ENCODE measurements around the gene USP12.
"Not testable (repeated sequence)": the region's sequence is repeated elsewhere in the genome, so short reads cannot be mapped to it uniquely, and the experiment has no call there.

USP12 gene, protein sequence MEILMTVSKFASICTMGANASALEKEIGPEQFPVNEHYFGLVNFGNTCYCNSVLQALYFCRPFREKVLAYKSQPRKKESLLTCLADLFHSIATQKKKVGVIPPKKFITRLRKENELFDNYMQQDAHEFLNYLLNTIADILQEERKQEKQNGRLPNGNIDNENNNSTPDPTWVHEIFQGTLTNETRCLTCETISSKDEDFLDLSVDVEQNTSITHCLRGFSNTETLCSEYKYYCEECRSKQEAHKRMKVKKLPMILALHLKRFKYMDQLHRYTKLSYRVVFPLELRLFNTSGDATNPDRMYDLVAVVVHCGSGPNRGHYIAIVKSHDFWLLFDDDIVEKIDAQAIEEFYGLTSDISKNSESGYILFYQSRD

DNA sequence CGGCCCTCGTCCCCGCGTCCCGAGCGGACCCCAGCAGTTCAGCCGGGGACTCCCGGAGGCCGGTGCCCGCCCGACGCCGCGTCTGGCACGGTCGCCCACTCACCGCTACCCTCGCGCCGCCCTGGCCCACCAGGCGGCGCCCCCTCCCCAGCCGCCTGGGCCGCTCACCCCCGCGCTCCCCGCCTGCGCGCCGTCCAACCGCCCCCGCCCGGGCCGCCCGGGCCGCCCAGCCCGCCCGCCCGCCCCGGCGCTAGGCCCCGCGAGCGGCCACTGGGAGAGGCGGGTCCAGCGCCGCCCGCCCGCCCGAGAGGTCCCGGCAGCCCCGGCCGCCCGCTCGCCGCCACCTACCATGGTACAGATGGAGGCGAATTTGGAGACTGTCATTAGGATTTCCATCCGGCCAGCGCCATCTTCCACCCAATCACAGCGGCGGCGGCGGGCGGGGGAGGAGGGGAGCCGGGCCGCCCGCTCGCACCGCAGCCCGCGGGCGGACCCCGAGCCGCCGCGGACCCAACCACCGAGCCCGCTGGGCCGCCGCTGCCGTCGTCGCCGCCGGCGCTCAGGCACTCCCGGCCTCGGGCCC, at the start of gene USP12:
TSS of gene USP12 (minus strand) at position 568 of the 583 bp plus-strand sequence. CDS start at position 396, 172 bp downstream.
- in situ Hi-C loops (cut with MboI; ENCODE audit: low sequenced_read_pairs): no loop called here

DNA sequence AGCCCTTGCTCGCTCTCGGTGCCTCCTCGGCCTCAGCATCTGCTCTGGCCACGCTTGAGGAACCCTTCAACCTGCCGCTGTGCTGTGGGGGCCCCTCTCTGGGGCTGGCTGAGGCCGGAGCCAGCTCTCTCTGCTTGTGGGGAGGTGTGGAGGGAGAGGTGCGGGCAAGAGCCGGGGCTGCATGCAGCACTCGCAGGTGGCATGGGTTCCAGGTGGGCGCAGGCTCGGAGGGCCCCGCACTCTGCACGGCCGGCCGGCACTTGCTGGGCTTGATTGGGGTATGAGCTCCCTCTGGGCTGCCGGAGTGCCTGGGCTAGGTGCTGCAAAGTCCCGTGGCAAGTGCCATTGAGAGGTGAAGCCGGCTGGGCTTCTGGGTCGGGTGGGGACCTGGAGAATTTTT, 48.0 kb upstream of the USP12 start:
- in situ Hi-C loops (cut with MboI; ENCODE audit: low sequenced_read_pairs): no loop called here

DNA sequence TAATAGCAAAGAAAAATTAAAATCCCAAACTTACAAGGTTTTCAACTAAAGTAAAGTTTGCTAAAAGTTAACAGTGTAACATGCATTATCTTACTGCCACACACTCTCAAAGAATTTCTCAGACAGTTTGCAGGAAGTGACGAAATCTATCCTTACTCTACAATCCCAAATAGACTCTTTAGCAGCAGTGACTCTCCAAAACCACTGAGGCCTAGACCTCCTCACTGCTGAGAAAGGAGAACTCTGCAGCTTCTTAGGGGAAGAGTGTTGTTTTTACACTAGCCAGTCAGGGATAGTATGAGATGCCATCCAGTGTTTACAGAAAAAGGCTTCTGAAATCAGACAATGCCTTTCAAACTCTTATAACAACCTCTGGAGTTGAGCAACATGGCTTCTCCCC, 47.2 kb upstream of the USP12 start:
- in situ Hi-C loops (cut with MboI; ENCODE audit: low sequenced_read_pairs): not testable (repeated sequence)

DNA sequence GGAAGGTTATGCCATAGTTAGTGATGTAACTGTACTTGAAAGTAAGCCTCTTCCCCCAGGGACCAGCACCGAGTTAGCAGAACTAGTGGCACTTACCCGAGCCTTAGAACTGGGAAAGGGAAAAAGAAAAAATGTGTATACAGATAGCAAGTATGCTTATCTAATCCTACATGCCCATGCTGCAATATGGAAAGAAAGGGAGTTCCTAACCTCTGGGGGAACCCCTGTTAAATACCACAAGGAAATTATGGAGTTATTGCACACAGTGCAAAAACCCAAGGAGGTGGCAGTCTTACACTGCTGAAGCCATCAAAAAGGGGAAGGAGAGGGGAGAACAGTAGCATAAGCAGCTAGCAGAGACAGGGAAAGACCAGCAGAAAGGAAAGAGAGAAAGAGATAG, 46.2 kb upstream of the USP12 start:
- in situ Hi-C loops (cut with MboI; ENCODE audit: low sequenced_read_pairs): not testable (repeated sequence)

DNA sequence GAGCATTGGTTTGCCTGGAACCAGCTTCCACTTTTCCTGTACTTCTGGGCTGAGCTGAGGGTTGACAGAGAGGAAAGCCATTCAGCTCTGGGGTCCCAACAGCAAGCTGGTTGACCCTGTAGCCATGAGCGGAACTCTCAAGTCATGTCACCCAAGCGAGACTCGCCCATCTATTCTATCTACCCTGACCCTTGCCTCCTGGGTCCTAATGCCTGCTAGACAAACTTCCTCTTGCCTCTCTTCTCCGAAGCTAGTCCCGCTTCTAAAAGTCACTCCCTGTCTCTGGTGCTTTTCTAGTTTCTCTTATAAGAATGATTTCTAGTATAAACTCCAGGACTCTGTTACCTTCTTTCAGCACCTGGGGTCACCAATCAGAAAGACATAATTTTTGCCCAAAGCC, 41.8 kb upstream of the USP12 start:
- in situ Hi-C loops (cut with MboI; ENCODE audit: low sequenced_read_pairs): not testable (repeated sequence)

DNA sequence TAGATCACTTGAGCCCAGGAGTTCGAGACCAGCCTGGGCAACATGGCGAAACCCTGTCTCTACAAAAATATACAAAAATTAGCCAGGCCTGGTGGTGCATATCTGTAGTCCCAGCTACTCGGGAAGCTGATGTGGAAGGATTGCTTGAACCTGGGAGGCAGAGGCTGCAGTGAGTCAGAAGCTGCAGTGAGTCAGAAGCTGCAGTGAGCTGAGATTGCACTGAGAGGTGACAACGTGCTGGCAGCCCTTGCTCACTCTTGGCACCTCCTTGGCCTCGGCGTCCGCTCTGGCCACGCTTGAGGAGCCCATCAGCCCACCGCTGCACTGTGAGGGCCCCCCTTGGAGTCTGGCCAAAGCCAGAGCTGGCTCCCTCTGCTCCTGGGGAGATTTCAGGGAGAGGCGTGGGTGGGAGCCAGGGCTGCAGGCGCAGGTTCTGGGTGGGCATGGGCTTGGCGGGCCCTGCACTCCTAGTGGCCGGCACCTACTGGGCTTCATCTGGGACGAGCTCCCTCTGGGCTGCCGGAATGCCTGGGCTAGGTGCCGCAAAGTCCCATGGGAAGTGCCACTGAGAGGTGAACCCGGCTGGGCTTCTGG, 40.3 kb upstream of the USP12 start:
- in situ Hi-C loops (cut with MboI; ENCODE audit: low sequenced_read_pairs): no loop called here

DNA sequence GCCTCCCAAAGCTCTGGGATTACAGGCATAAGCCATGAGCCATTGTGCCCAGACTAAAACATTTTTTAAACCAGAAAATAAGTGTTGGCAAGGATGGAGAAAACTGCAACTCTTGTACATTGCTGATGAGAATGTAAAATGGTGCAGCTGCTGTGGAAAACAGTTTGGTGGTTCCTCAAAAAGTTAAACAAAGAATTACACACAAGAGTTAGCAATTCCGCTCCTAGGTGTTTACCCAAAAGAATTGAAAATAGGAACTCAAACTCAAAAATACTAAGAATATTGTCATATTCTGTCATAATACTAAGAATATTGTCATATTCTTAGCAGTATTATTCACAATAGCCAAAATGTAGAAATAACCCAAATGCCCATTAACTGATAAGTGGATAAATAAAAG, 39.7 kb upstream of the USP12 start:
- in situ Hi-C loops (cut with MboI; ENCODE audit: low sequenced_read_pairs): no loop called here

DNA sequence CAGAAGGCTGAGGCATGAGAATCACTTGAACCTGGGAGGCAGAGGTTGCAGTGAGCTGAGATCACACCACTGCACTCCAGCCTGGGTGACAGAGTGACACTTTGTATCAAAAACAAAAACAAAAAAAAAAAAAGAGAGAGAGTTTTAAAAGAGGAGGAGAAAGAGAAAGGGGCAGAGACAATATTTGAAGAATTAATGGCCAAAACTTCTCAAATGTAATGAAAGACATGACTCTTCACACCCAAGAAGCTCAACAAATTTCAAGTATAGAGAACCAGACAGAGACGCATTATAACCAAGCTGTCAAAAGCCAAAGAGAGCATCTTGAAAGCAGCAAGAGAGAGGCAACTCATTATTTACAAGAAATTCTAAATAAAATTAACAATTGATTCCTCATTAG, 36.9 kb upstream of the USP12 start:
- in situ Hi-C loops (cut with MboI; ENCODE audit: low sequenced_read_pairs): no loop called here

DNA sequence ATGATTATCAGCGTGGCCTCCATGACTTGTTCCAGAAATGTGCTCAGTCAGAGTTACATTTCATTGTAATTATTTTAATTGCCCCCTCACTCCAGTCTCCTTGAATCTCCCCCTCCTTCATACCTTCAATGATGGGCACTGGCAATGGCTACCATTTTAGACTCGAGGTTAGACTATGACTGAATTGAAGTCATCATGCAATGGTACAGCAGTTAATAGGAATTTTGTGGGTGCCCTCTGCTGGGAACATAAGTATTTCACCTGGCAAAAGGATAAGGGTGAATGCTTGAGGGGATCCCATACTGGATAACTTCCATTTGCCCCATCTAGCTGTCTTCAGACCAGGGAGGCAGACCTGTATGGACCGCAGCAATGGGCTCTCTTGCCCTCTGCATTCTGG, 32.2 kb upstream of the USP12 start:
- in situ Hi-C loops (cut with MboI; ENCODE audit: low sequenced_read_pairs): no loop called here

DNA sequence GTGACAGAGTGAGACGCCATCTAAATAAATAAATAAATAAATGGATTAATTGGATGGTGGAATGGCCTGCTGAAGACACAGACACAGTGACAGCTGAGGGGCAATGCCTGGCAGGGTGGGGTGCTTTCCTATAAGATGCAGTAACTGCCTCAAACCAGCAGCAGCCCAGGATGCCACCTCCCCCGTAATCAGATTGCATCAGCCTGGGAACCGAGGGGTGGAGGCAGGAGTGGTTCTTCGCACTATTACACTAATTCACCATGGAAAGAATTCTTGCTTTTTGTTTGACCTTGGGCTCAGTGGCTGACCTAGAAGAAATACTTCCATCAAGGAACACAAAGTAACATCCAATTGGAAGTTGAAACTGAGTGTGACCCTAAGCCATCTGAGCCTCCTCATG, 31.6 kb upstream of the USP12 start:
- in situ Hi-C loops (cut with MboI; ENCODE audit: low sequenced_read_pairs): no loop called here

DNA sequence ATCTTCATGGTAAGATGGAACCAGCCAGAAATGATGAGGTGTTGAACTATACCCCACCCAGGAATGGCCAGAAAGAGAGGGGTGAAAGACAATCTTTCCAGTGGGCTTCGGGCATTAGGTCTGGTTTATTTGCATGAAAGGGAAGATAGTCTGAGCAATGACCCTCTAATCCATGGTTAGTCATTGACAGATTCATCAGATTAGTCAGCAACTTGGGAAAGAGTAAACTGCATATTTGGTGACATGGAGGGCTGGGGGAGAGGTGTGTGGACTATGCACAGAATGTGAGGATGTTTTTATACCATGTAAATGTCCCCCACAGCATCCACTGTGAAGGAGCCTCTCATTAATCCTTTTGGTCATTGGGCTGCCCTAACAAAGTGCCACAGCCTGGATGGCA, 30.1 kb upstream of the USP12 start:
- in situ Hi-C loops (cut with MboI; ENCODE audit: low sequenced_read_pairs): no loop called here

DNA sequence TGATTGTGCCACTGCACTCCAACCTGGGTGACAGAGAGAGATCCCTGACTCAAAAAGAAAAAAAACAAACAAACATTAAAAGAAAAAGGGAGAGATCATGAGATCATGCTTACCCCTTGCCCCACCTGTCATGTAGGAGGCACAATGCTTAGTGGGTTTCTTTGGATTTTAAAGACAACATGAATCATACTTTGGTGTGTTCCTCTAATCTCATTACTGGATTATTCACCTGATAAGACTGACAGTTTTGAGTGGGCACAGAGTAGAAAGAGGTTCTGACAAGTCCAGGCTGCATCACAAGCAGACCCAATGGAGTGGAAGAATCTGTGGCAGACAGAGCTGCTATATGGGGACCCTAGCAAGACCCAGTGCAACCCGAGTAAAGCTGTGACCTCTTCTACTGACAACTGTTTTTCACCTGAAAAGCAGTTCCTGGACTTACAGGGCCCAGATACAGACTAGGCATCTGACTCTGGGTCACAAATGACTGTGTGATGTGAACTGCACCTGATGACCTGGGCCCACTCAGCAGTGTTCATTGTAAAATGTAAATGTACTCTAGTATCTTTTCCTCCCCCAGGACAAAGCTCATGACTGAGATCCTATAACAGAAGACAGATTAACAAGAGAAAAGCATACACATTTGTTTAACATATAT, 28.9 kb upstream of the USP12 start:
- in situ Hi-C loops (cut with MboI; ENCODE audit: low sequenced_read_pairs): no loop called here

DNA sequence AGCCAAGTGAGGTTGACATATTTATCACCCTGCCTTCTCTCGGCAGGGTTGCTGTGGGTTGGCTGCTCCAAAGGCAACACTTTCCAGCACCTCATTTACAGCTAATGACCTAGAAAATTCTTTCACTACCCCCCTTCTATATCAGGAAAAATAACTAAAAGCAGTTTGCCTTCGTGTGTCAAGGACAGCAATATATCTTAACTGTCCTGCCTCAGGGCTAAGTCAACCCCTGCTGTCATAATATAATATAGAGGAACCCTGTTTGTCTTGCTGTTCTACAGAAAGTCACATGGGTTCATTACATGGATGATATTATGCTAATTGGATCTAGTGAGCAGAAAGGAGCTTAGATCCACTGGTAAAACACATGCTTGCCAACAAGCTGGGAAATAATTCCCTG, 28.1 kb upstream of the USP12 start:
- in situ Hi-C loops (cut with MboI; ENCODE audit: low sequenced_read_pairs): no loop called here

DNA sequence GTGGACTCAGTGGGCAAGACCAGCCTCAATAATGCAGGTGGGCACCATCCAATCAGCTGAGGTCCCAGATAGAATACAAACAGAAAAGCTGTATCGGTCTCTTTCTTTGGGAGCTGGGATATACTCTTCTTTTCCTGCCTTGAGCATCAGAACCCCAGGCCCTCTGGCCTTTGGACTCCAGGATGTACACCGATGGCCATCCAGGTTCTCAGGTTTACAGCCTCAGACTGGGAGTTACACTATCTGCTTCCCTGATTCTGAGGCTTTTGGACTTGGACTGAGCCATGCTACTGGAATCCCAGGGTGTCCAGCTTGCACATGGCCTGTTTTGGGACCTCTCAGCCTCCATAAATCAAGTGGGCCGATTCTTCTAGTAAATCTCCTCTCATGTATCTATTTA, 27.6 kb upstream of the USP12 start:
- in situ Hi-C loops (cut with MboI; ENCODE audit: low sequenced_read_pairs): no loop called here

DNA sequence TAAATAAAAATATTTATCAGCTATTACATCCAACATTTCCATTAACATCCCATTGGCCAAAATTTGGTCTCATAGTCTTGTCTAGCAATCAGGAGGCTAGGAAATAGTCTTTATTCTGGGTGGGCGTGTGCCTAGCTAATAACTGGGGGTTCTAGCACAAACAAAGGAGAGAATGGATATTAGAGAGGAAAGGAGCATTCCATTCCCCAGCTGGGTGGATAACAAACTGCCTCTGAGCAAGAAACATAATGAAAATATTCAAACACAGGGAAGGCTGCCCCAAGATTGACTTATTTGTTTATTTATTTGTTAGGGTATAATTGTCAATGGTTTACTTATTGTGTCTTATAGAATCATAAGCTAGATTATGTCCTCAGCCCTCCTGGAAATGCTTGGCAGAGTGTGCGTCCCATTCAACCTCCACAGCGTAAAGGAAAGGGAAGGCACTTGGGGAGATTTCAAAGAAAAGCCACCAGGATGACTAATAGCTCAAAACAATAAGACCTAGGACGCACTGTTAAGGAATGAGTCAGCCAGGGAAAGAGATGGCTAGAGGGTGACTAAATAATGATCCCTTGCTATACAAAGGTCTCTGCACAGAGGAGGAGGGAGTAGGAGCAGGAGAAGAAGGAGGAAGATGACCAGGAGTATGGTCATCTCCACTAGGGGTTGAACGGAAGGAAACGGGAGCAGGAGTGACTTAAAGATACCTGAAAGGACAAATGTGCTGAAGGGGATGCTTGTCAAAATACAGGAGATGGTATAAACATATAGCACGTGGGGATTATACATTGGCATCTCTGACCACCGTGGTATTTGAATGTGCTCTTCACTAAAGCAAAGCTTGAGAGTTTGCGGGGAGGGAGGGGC, 23.5 kb upstream of the USP12 start:
- in situ Hi-C loops (cut with MboI; ENCODE audit: low sequenced_read_pairs): no loop called here

DNA sequence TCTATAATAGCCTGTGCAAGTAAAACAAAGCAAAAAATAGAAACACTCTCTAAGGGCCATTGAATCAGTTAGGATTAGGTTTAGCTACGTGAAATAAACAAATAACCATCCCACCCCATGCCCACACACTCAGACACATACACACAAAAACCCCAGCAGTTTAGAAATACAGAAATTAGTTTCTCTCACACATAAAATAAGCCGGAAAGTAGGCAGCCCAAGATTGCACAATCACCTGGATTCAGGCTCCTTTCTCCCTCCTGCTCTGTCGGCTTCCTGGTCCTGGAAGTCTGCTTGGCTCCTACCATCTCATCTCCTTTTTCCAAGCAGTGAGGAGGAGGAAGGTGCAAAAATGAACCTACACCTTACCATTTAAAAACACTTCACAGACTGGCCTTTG, 22.6 kb upstream of the USP12 start:
- in situ Hi-C loops (cut with MboI; ENCODE audit: low sequenced_read_pairs): no loop called here

DNA sequence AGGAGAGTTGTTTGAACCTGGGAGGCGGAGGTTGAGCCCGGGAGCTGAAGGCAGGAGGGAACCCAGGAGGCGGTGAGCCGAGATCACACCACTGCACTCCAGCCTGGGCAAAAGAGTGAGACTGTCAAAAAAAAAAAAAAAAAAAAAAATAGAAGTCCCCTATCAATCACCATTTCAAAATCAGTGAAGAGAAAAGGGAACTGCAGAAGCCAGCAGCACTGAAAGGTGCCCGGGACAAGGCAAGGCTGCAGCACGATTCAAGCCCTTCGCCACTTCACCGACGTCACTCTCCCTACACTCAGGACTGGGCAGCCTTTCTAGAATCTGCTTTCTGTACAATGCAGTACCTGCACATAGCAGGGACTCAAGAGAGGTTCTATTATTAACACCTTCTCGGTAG, 21.9 kb upstream of the USP12 start:
- in situ Hi-C loops (cut with MboI; ENCODE audit: low sequenced_read_pairs): no loop called here

DNA sequence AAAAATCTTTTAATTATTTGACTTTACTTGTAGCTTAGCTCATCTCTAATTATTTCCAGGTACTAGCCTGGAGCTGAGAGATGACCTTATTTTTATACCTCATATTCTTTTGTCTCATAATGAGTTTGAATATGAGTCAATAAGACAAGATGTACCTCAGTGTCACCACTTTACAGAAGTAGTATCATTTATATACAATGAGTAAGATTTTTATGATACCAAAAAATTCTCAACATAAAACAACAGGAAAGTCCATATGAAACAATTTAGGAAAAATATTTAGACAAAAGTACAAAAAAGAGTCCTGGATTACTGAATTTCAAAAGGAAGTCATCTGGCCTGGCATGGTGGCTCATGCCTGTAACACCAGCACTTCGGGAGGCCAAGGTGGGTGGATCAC, 21.4 kb upstream of the USP12 start:
- in situ Hi-C loops (cut with MboI; ENCODE audit: low sequenced_read_pairs): no loop called here

DNA sequence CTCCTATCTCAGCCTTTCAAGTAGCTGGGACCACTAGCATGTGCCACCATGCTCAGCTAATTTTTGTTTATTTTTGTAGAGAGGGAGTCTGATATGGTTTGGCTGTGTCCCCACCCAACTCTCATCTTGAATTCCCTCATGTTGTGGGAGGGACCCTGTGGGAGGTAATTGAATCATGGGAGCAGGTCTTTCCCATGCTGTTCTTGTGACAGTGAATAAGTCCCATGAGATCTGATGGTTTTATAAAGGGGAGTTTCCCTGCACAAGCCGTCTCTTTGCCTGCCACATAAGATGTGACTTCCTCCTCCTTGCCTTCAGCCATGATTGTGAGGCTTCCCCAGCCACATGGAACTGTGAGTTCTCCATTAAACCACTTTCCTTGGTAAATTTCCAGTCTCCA, 20.8 kb upstream of the USP12 start:
- in situ Hi-C loops (cut with MboI; ENCODE audit: low sequenced_read_pairs): not testable (repeated sequence)

DNA sequence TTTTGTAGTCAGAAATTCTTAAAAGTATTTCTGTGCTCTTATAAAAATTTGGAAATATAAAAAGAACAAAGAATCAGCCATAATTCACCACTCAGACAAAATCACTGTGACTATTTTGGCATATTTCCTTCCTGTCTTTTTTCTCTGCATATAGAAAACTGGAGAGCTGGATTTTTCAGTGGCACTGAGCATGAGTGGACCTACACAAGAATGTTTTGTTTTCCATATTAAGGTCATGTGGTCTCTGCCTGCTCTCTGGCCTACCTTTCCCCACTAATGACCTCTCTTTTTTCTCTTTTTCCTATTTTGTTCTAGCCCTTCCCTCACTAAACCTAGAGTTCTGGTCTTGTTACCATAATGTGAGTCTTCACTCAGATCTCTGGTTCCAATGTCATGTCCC, 17.6 kb upstream of the USP12 start:
- in situ Hi-C loops (cut with MboI; ENCODE audit: low sequenced_read_pairs): no loop called here

DNA sequence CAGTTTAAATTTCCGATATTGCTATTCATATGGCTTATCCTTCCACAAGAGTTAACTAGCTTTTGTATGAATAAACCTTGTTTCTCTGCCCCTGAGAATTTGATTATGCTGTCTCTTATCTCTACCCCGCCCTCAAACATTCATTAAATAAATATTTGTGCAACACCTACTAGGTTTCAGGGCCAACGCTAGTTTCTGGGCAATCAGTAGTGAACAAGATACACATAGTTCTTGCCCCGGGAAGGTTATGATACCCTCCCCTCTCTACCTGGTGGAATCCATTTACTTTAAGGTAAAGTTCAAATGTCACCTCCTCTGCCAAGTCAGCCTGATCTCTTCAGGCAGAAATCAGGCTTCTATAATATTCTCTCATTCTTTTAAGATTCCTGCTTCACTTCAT, 16.6 kb upstream of the USP12 start:
- in situ Hi-C loops (cut with MboI; ENCODE audit: low sequenced_read_pairs): no loop called here
